ENCODE results near the gene ASCL5.

ASCL5 gene

DNA sequence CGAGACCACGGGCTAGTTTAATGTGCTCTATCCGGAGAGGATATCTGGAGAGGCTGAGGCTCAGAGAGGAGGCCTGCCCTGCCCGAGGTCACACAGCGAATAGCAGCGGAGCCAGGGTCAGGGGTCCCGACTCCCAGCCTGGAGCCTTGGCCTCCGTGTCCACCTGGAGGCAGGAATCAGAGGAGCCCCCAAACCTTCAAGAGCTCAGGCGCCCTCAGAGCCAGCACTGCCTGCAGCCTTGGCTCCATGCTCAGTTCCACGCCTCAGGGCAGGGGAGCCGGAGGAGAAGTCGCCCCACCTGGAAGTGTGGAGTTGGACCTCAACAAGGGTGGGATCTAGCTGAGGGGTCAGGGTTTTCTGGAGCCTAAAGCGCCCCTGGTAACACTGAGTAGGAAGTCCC, 2.0 kb upstream of the ASCL5 start:
- peaks cover 5% of the 10 kb centered on the region for H3K27me3 ChIP-seq (ENCODE audit: insufficient read depth, insufficient read length)
- peaks cover 5% of the 10 kb centered on the region; the same call in 1 of the 2 replicates for H3K9me3 ChIP-seq (ENCODE audit: insufficient read depth, low read length)
- H3K9ac ChIP-seq (ENCODE audit: insufficient read length, low read depth), result no peak overlapping the region
- DNase-seq (ENCODE audit: low read depth, low spot score), result no peak
- H3K36me3 ChIP-seq (ENCODE audit: insufficient read depth, insufficient read length, low read length), result peaks cover 3% of the 10 kb centered on the region
- peaks cover 14% of the 10 kb centered on the region for H3K4me1 ChIP-seq (ENCODE audit: insufficient read depth, insufficient read length)
- TF ChIP-seq SUZ12 (IDR thresholded peaks at IDR 0.05; ENCODE audit: extremely low read depth, insufficient read depth, insufficient read length) (no peak), ZNF274 (IDR thresholded peaks at IDR 0.05; ENCODE audit: low read depth, low read length) (no peak), YY1 (IDR thresholded peaks at IDR 0.05; ENCODE audit: insufficient read depth, insufficient read length) (no peak)
- no peak overlapping the region for H3K4me3 ChIP-seq (ENCODE audit: insufficient read length, low read depth)

DNA sequence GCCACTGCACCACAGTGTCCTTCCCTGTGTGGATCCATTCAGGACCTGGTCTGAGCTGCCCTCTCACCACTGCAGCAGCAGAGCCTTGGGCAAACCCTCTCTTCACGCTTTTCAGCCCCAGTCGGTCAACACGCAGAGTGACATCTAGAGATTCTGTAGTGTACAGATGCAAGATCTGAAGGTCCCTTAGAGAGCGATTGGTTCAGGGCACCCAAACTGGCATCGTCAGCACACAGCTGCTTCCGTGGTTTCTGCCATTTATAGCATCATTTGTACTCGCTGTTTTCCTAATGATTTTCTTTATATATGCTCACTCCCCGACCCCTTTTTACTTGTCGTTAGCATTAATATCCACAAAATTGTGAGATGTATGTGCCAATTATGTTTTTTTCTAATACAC, 1.5 kb upstream of the ASCL5 start:
- H3K9ac ChIP-seq (ENCODE audit: insufficient read length, low read depth), result no peak overlapping the region
- TF ChIP-seq YY1 (IDR thresholded peaks at IDR 0.05; ENCODE audit: insufficient read depth, insufficient read length) (no peak), SUZ12 (IDR thresholded peaks at IDR 0.05; ENCODE audit: extremely low read depth, insufficient read depth, insufficient read length) (no peak)
- peaks cover 14% of the 10 kb centered on the region for H3K4me1 ChIP-seq (ENCODE audit: insufficient read depth, insufficient read length)
- no peak for DNase-seq (ENCODE audit: low read depth, low spot score)
- peaks cover 5% of the 10 kb centered on the region for H3K27me3 ChIP-seq (ENCODE audit: insufficient read depth, insufficient read length)
- H3K9me3 ChIP-seq (ENCODE audit: insufficient read depth, low read length), result peaks cover 5% of the 10 kb centered on the region; the same call in 1 of the 2 replicates
- peaks cover 3% of the 10 kb centered on the region for H3K36me3 ChIP-seq (ENCODE audit: insufficient read depth, insufficient read length, low read length)
- no peak overlapping the region for H3K4me3 ChIP-seq (ENCODE audit: insufficient read length, low read depth)

DNA sequence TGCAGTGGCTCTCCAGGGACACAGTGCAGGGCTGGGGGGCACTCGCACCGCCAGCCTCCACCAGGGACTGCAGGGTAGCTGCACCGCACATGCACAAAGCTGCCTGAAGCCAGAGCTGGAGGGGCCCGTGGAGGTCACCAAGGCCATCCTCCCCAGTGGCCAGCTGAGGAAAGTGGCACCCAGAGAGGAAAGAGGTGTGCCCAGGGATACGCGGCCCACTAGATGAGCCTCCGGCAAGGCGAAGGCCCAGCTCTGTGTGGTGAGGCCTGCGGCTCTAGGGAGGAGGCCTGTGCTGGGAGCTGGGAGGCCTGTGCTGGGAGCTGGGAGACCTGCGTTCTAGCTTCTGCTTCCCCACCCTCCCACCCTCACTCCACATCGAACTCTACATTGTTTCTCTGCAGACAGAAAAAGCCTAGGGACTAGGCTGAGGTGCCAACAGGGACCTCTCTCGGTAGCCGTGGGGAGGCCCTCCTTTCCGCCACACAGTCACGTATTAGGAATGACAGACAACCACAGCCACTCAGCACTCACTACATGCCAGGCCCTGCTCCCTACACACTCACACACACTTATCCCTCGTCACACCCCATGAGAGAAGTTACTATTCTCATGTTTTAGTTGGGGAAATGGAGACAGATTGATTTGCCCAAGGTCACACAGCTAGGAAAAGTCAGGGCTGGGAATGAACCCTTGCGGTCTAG, 921 bp upstream of the ASCL5 start:
- no peak for DNase-seq (ENCODE audit: low read depth, low spot score)
- Histone ChIP-seq H3K4me3 (ENCODE audit: insufficient read length, low read depth) (no peak overlapping the region), H3K27me3 (ENCODE audit: insufficient read depth, insufficient read length) (peaks cover 5% of the 10 kb centered on the region), H3K36me3 (ENCODE audit: insufficient read depth, insufficient read length, low read length) (peaks cover 3% of the 10 kb centered on the region), H3K9ac (ENCODE audit: insufficient read length, low read depth) (no peak overlapping the region), H3K4me1 (ENCODE audit: insufficient read depth, insufficient read length) (peaks cover 14% of the 10 kb centered on the region), H3K9me3 (ENCODE audit: insufficient read depth, low read length) (peaks cover 5% of the 10 kb centered on the region; the same call in 1 of the 2 replicates)
- TF ChIP-seq YY1 (IDR thresholded peaks at IDR 0.05; ENCODE audit: insufficient read depth, insufficient read length) (no peak), ZNF274 (IDR thresholded peaks at IDR 0.05; ENCODE audit: low read depth, low read length) (no peak), SUZ12 (IDR thresholded peaks at IDR 0.05; ENCODE audit: extremely low read depth, insufficient read depth, insufficient read length) (no peak)

DNA sequence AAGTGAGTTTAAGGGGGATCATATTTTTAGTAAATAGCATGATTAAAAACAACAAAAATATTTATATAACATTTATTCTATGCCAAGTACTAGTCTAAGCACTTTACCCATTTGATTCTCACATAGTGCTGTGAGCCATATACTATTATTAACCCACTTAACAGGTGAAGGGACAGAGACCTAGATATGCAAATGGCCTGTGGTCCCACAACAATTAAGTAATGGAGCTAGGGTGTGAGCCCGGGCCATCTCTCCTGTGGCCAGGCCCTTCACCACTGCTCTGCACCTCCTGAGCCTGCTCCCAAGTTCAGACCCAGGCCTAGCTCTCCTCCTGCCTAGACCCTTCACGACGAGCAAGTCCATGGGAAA, 537 bp downstream of the ASCL5 start:
- Histone ChIP-seq H3K4me1 (ENCODE audit: insufficient read depth, insufficient read length) (peaks cover 14% of the 10 kb centered on the region), H3K9ac (ENCODE audit: insufficient read length, low read depth) (peak overlapping the region; percentile 2), H3K27me3 (ENCODE audit: insufficient read depth, insufficient read length) (peaks cover 5% of the 10 kb centered on the region), H3K36me3 (ENCODE audit: insufficient read depth, insufficient read length, low read length) (no peaks in the 10 kb centered on the region), H3K4me3 (ENCODE audit: insufficient read length, low read depth) (no peak overlapping the region), H3K9me3 (ENCODE audit: insufficient read depth, low read length) (peaks cover 5% of the 10 kb centered on the region; the same call in 1 of the 2 replicates)
- no peak for DNase-seq (ENCODE audit: low read depth, low spot score)
- TF ChIP-seq SUZ12 (IDR thresholded peaks at IDR 0.05; ENCODE audit: extremely low read depth, insufficient read depth, insufficient read length) (no peak), ZNF274 (IDR thresholded peaks at IDR 0.05; ENCODE audit: low read depth, low read length) (no peak), YY1 (IDR thresholded peaks at IDR 0.05; ENCODE audit: insufficient read depth, insufficient read length) (no peak)

DNA sequence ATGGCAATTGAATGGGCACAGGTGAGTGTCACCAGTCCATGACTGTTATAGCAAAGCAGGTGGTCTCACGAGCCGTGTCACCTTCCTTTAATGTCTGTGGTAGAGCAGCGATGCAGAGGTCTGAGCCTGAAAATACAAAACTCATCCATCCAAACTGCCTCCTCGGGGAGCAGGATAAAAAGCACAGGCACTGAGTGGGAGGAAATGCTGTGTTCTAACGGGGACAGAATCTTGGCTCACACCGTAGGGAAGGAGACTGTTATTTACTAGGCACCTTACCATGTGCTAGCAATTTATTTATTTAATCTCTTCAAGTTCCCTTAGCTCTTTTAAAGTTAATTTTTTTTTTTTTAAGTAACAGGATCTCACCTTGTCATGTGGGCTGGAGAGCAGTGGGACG, 1.2 kb downstream of the ASCL5 start:
- H3K36me3 ChIP-seq (ENCODE audit: insufficient read depth, insufficient read length, low read length), result no peaks in the 10 kb centered on the region
- peaks cover 5% of the 10 kb centered on the region for H3K27me3 ChIP-seq (ENCODE audit: insufficient read depth, insufficient read length)
- H3K9me3 ChIP-seq (ENCODE audit: insufficient read depth, low read length), result peaks cover 5% of the 10 kb centered on the region; the same call in 1 of the 2 replicates
- H3K4me3 ChIP-seq (ENCODE audit: insufficient read length, low read depth), result no peak overlapping the region
- TF ChIP-seq ZNF274 (IDR thresholded peaks at IDR 0.05; ENCODE audit: low read depth, low read length), result no peak
- TF ChIP-seq SUZ12 (IDR thresholded peaks at IDR 0.05; ENCODE audit: extremely low read depth, insufficient read depth, insufficient read length), result no peak
- TF ChIP-seq YY1 (IDR thresholded peaks at IDR 0.05; ENCODE audit: insufficient read depth, insufficient read length), result no peak
- no peak for DNase-seq (ENCODE audit: low read depth, low spot score)
- H3K9ac ChIP-seq (ENCODE audit: insufficient read length, low read depth), result no peak overlapping the region
- peaks cover 14% of the 10 kb centered on the region for H3K4me1 ChIP-seq (ENCODE audit: insufficient read depth, insufficient read length)

DNA sequence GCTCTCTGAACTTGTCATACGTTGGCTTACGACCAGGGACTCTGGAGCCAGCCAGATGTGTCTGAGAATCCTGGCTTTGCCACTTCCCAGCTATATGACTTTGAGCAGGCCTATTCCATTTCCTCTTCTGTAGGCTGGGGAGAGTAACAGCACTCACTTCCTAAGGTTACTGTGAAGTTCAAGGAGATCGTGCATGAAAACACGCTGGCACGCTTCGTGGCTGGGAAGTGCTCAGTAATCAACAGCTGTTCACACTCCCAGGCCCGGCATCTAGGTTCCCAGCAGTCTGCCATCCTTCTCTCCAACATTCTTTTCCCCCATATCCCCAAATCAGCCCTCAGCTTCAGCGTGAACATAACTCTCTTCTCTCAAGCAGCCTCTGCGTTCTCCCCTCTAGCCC, 2.0 kb downstream of the ASCL5 start:
- Histone ChIP-seq H3K4me1 (ENCODE audit: insufficient read depth, insufficient read length) (peaks cover 14% of the 10 kb centered on the region), H3K4me3 (ENCODE audit: insufficient read length, low read depth) (no peak overlapping the region), H3K9ac (ENCODE audit: insufficient read length, low read depth) (no peak overlapping the region), H3K36me3 (ENCODE audit: insufficient read depth, insufficient read length, low read length) (no peaks in the 10 kb centered on the region), H3K9me3 (ENCODE audit: insufficient read depth, low read length) (0 out of 2 replicates have a peak, but pooled peaks cover under 1% of the 10 kb centered on the region), H3K27me3 (ENCODE audit: insufficient read depth, insufficient read length) (peaks cover 5% of the 10 kb centered on the region)
- TF ChIP-seq YY1 (IDR thresholded peaks at IDR 0.05; ENCODE audit: insufficient read depth, insufficient read length), result no peak
- no peak for TF ChIP-seq ZNF274 (IDR thresholded peaks at IDR 0.05; ENCODE audit: low read depth, low read length)
- no peak for TF ChIP-seq SUZ12 (IDR thresholded peaks at IDR 0.05; ENCODE audit: extremely low read depth, insufficient read depth, insufficient read length)
- DNase-seq (ENCODE audit: low read depth, low spot score), result no peak

DNA sequence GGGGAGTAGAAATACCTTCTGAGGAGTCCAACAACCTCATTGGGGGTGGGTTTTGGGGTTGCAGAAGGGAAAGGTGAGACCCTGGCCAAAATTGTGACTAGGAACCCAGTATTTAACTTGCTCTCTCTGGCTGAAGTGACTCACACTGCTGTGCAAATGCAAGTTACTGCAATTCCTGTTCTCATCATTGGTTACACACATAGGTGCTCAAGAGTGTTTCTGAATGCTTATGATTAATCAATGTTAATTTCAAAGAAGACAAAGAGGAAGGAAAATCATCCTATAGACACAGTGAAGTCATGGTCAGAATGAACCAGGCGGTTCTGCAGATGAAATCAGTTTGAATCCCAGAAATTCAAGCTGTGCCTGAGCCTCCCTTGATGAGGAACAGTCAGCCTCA, 3.1 kb downstream of the ASCL5 start:
- H3K9me3 ChIP-seq (ENCODE audit: insufficient read depth, low read length), result no peaks in the 10 kb centered on the region
- TF ChIP-seq SUZ12 (IDR thresholded peaks at IDR 0.05; ENCODE audit: extremely low read depth, insufficient read depth, insufficient read length) (no peak), ZNF274 (IDR thresholded peaks at IDR 0.05; ENCODE audit: low read depth, low read length) (no peak), YY1 (IDR thresholded peaks at IDR 0.05; ENCODE audit: insufficient read depth, insufficient read length) (no peak)
- H3K36me3 ChIP-seq (ENCODE audit: insufficient read depth, insufficient read length, low read length), result no peaks in the 10 kb centered on the region
- peaks cover 5% of the 10 kb centered on the region for H3K27me3 ChIP-seq (ENCODE audit: insufficient read depth, insufficient read length)
- H3K9ac ChIP-seq (ENCODE audit: insufficient read length, low read depth), result no peak overlapping the region
- DNase-seq (ENCODE audit: low read depth, low spot score), result no peak
- H3K4me1 ChIP-seq (ENCODE audit: insufficient read depth, insufficient read length), result peaks cover 14% of the 10 kb centered on the region
- H3K4me3 ChIP-seq (ENCODE audit: insufficient read length, low read depth), result no peak overlapping the region
